GM19397 (cell line): ENCODE data around the gene CACNA1A.
"Not testable (repeated sequence)": the region's sequence is repeated elsewhere in the genome, so short reads cannot be mapped to it uniquely, and the experiment has no call there.

Experiments used
- ATAC-seq: cut with Tn5 transposase; IDR thresholded peaks from one replicate; pipeline ENCODE4 v1.9.1; 2021; ENCODE audit warnings: mild to moderate bottlenecking, moderate library complexity; ENCODE audit not compliant: unreplicated experiment

The CACNA1A gene

DNA sequence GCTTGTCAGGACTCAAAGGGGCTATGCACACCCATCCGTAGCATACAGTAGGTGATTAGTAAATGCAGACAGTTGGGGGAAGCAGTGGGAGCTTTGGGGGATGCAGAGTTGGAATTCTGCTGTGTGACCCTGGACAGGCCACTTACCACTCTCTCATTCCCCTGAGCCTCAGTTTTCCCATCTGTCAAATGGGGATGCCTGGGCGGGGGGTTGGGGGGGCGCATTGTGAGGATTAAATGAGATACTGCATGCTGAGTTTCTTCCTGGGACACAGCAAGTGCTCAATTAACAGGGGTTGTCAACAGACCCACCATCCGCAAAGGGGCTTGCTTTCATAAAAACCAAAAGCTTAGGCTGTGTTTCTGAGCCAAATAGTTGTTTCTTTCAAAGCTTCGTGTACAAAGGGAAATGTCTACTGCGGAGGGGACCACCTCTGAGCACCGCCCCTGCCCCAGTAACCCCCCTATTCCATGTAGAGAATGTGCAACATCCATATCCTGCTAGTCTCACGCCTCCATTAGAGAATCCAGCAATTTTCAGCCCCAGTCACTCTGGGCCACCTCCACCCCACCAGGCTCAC is 223.7 kb downstream of the CACNA1A start:
- ATAC-seq = no peak

DNA sequence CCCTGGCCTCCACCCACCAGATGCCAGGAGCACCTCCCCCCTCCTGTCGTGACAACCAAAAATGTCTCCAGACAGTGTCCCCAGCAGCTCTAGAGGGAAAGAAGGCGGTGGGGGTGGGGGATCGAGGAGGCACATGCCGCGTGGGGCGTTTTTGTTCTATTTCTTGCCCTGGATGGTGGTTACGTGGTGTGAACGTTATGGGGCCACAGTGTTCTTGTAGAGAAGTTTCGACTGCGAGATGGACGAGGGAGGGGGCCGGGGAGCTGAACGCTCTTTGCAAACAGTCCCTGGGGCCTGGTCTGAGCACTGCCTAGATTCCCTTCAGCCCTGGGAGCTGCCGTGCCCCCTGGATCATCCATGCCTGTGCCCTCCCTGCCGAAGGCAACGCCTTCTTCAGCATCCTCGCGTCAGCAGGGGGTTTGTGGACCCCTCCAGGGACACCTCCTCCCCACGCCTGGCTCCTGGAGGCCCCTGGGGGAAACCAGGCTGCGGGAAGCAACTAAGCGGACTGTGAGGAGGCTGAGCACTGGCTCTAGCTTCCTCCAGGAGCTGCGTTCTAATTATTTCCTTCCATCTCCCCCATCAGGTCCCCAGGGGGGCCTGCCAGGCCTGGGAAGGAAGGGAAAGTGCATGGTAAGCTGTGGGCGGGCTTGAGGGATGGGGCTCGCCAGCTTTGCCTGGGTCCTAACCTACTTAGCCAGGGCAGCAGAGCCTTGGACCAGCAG is 224.6 kb downstream of the CACNA1A start:
- ATAC-seq = no peak

DNA sequence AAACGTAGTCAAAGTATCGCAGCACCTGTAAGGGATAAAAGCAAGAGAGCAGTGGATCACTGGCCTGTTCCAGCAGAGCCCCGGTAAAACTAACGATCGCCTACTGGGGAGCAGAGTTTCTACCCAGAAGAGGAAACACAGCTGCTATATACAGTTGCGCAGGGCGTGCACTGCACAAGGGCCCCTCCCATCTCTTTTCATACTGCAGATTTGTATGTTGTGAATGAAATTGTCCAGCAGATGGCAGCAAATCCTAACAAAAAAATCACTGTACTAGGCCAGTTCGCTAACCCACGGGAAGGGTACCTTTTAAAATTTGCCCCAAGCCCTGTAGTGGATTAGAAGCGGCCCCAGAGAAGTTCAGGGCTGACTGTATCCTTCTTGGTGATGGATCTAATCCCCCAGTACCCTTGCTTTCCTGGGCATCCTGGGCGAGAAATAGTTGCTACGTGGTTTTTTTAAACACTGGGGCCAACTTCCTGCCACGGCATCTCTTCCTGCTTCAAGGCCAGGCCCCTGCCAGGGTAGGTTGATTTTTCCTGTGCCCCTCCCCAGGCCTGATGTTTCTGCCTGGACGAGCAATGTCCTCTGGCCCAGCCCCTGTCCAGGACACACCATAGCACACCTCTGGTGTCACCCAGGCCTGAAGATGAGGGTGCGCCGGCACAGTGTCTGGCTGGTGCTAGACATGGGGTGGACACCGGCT is 229.0 kb downstream of the CACNA1A start:
- ATAC-seq = no peak

- no peak for ATAC-seq
Observed at GRCh38 chr19:13275016-13275722, 231.1 kb downstream of the CACNA1A start.

DNA sequence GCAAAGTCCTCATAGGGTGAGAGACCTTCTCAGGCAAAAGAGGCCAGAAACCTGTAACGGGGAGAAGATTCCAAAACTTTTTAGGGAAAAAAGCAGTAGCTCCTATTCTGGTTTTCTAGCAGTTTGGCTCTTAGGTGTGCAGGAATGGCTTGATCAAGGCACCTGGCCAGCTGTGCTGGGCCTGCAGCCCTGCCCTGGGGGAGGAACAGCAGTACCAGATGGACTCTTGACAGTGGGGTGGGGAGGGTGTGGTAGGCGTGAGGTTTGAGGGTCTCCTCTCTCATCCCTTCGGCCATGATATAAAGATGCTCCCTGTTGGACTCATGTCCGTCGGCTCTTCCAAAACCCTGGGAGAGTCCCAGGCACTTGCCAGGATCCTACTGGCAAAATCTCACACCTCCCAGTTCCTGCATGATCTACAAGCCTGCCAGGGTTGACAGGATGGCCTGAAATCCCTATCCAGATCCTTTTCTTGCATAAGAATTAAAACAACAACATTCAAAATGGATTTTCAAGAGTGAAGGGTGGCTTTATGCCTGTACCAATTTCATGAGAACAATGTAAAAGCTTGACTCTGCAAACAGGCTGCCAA is 235.7 kb downstream of the CACNA1A start:
- ATAC-seq = no peak

- no peak for ATAC-seq
Observed at GRCh38 chr19:13269348-13269747, 236.9 kb downstream of the CACNA1A start.

- ATAC-seq = no peak
Observed at GRCh38 chr19:13267889-13268288, 238.4 kb downstream of the CACNA1A start.

DNA sequence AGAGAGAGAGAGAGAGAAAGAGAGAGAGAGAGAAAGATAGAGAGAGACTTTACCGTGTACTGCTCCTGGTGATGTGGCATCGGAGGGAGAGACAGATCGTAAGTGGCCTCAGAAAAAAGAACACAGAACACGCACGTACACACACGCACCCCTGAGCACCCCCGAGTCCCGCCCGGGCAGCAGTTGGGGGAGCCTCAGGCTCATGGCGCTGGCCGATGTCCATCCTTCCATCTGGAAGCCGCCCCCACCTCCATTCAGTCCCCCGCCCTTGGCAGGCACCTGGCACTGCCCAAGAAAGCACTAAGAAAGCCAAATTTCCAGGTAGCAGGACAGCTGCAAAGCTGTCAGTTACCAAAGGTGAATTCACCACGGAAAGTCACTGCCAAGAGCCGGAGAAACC is 239.1 kb downstream of the CACNA1A start:
- ATAC-seq = no peak

GRCh38 chr19:13262450-13262849 is 243.8 kb downstream of the CACNA1A start:
- no peak for ATAC-seq

GRCh38 chr19:13260883-13261653 is 245.2 kb downstream of the CACNA1A start:
- ATAC-seq = no peak

DNA sequence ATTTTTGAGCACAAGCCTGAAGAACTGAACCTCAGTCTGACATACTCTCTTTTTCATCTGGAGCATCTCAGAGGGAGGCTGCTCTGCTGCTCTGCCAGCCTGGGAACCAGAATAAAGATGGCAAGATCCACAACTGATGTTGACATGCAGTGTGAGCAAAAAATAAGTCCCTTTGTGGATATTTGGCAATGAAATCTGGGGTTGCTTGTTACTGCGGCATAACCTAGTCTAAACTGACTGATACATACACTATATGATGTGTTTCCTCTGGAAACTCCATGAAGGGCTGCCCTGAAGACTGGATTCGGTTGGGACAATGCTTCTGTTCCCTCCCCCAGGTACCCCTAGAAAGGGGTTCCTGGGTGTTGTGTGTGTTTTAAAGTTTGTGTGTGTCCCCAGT is 249.4 kb downstream of the CACNA1A start:
- ATAC-seq = no peak

DNA sequence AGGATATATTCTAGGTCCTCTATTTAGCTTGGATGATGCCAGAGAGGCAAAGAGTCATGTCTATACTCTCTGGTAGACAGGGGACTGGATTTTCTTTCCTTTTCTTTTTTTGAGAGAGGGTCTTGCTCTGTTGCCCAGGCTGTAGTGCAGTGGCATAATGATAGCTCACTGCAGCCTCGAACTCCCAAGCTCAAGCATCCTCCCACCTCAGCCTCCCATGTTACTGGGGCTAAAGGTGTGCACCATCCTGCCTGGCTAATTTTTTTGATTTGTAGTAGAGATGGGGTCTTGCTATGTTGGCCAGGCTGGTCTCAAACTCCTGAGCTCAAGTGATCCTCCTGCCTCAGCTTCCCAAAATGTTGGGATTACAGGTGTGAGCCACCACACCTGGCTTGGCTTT is 249.9 kb downstream of the CACNA1A start:
- ATAC-seq = not testable (repeated sequence)

DNA sequence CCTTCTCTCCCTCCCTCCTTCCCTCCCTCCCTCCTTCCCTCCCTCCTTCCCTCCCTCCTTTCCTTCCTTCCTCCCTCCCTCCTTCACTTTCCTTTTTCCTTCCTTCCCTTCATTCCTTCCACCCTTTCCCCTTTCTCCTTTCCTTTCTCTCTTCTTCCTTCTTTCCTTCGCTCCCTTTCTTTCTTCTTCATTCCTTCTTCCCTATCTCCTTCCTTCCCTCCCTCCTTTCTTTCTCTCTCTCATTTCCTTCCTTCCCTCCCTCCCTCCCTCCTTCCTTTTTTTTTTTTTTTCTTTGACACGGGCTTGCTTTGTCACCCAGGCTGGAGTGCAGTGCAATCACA is 250.6 kb downstream of the CACNA1A start:
- ATAC-seq = no peak

- ATAC-seq = no peak
Observed at GRCh38 chr19:13255041-13255718, 251.1 kb downstream of the CACNA1A start.

- no peak for ATAC-seq
Observed at GRCh38 chr19:13252569-13253335, 253.5 kb downstream of the CACNA1A start.

GRCh38 chr19:13244920-13245319 is 261.4 kb downstream of the CACNA1A start:
- ATAC-seq = no peak

DNA sequence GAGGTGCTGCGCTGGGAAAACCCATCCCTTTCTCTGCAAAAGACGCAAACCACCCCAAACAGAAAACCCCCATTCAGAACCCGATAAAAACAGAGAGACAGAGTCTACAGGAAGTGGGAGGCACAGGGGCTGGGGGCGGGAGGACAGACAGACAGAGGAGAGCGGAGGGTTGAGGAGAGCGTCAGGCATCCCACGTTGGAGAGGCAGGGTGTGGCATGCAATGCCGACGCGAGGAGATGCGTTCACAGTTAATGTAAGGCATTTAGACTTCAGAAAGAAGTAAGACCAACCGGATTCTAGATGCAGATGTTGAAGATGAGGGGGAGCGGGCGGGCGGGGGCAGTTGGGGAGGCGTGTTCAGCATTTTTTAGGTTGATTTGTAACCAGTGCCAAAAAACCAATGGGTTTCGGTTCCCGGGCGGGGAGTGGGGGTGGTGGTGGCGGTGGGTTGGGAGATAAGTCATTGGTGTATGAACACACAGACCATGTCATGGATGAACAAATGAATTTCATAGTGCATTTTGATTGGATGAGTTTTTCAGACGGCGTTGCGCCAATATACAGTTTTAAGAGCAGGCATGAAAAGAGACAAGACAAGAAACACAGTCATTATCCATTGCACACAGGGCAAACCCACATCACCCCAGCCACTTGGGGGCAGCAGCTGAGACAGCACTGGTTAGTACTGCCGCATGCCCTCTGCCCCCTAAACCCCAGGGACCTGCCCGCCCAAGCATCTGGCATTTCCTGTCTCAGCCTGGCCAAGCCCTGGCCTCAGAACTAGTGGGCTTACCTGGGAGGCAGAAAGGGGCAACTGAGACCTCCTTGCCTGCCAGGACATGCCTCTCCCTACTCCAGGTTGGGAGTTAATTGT is 264.8 kb downstream of the CACNA1A start:
- no peak for ATAC-seq

DNA sequence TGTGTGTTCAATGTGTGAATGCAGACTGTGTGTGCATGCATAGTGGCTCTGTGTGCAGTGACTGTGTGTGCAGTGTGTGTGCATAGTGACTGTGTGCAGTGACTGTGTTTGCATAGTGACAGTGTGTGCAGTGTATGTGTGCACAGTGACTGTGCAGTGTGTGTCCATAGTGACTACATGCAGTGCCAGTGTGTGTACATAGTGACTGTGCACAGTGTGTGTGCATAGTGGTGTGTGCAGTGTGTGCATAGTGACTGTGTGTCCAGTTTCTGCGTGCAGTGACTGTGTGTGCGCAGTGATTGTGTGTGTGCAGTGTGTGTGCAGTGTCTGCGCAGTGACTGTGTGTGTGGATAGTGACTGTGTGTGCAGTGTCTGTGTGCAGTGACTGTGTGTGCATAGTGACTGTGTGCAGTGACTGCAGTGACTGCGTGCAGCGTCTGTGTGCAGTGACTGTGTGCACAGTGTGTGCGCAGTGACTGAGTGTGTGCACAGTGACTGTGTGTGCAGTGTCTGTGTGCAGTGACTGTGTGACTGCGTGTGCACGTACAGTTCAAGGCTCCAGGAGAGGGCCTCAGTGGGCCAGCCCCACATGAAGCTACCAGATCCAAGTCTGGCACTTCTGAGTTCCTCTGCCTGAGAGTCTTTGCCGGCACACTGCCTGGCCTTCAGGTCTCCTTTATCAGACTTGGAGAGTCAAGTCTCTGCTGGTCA is 265.8 kb downstream of the CACNA1A start:
- ATAC-seq = no peak
